Suprapubic skin (tissue), 4 donors: ENCODE data around the gene STXBP2.

Experiments used
- CTCF ChIP-seq, 2 donors: fragments of 200-600 bp in 1 of 2; fragments of 450-650 bp in 1 of 2; sonication (generic) in 1 of 2; IDR thresholded peaks; one replicate each; pipeline ENCODE4 v1.5.1; 2016 to 2019; ENCODE audit warnings: antibody characterized with exemption in 2 of 2, mild to moderate bottlenecking in 1 of 2, moderate library complexity in 1 of 2
- EP300 ChIP-seq: sonication (generic); formaldehyde crosslinking; IDR thresholded peaks from one replicate; pipeline ENCODE4 v1.6.1; 2017; ENCODE audit warnings: antibody characterized with exemption
- POLR2A ChIP-seq, 2 donors: fragments of 450-650 bp; IDR thresholded peaks; one replicate each; pipeline ENCODE4 v1.6.1; 2017; ENCODE audit warnings: antibody characterized with exemption in 2 of 2, mild to moderate bottlenecking in 2 of 2, moderate library complexity in 2 of 2
- POLR2AphosphoS5 ChIP-seq, 3 donors: sonication (generic); formaldehyde crosslinking; IDR thresholded peaks; one replicate each; pipeline ENCODE4 v1.6.1; 2017; ENCODE audit warnings: antibody characterized with exemption in 3 of 3

- no peak for TF ChIP-seq CTCF (IDR thresholded peaks at IDR 0.05)
- TF ChIP-seq EP300, result no peak
- TF ChIP-seq POLR2A (IDR thresholded peaks at IDR 0.05), result no peak
- TF ChIP-seq POLR2AphosphoS5 (IDR thresholded peaks at IDR 0.05), result no peak
Observed at GRCh38 chr19:7618348-7618747, 18.6 kb upstream of the STXBP2 start.
